Neural cell (in vitro differentiated cells): ENCODE data around the gene GALNT2.

Experiments used
- EP300 ChIP-seq: fragments of 450-650 bp; conservative IDR thresholded peaks from 2 replicates; pipeline ENCODE4 v1.6.1; 2014; ENCODE audit warnings: antibody characterized with exemption, mild to moderate bottlenecking, moderate library complexity; ENCODE audit not compliant: poor library complexity, severe bottlenecking
- EZH2 ChIP-seq: fragments of 200-600, 300-800 bp; shearing (Covaris generic), sonication (generic); IDR thresholded peaks from 2 replicates; pipeline ENCODE4 v1.6.1; 2014; ENCODE audit warnings: antibody characterized with exemption, low read length, borderline replicate concordance, mild to moderate bottlenecking; ENCODE audit not compliant: insufficient read depth, poor library complexity, severe bottlenecking
- POLR2AphosphoS5 ChIP-seq: IDR thresholded peaks from 2 replicates; pipeline ENCODE4 v1.6.1; 2012
- RAD21 ChIP-seq: fragments of 450-650 bp; conservative IDR thresholded peaks from 2 replicates; pipeline ENCODE4 v1.6.1; 2014; ENCODE audit warnings: antibody characterized with exemption, mild to moderate bottlenecking, moderate library complexity
- TAF1 ChIP-seq: IDR thresholded peaks from 2 replicates; pipeline ENCODE4 v1.6.1; 2012; ENCODE audit warnings: low read depth
- TF ChIP-seq, protein P1 (sequence below): fragments of 450-650 bp; IDR thresholded peaks from 2 replicates; pipeline ENCODE4 v1.5.1; 2014; ENCODE audit warnings: antibody characterized with exemption, mild to moderate bottlenecking, moderate library complexity; ENCODE audit not compliant: poor library complexity, severe bottlenecking
- TF ChIP-seq, protein P2 (sequence below): IDR thresholded peaks from 2 replicates; pipeline ENCODE4 v1.6.1; 2012; ENCODE audit warnings: borderline replicate concordance

DNA sequence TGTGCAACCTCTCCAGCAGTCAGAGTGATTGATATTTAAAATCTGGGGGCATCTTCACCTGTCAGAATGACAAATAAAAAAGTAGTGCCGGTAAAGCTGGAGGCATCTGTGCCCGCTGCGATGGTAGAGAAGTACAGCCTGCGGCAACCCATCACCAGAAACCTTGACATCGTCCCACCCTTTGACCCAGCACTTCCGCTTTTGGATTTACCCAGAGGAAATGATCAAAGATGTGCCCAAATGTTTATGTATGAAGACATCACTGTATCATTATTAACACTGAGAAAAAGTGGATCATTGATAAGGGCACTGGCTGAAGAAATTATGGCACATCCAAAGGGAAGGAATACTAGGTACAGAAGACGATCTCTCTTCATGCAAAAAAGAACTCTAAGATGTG is 263.1 kb downstream of the GALNT2 start:
- TF ChIP-seq EZH2 (no peak), POLR2AphosphoS5 (no peak), EP300 (no peak), TAF1 (no peak), RAD21 (no peak)
- TF ChIP-seq, protein P1, sequence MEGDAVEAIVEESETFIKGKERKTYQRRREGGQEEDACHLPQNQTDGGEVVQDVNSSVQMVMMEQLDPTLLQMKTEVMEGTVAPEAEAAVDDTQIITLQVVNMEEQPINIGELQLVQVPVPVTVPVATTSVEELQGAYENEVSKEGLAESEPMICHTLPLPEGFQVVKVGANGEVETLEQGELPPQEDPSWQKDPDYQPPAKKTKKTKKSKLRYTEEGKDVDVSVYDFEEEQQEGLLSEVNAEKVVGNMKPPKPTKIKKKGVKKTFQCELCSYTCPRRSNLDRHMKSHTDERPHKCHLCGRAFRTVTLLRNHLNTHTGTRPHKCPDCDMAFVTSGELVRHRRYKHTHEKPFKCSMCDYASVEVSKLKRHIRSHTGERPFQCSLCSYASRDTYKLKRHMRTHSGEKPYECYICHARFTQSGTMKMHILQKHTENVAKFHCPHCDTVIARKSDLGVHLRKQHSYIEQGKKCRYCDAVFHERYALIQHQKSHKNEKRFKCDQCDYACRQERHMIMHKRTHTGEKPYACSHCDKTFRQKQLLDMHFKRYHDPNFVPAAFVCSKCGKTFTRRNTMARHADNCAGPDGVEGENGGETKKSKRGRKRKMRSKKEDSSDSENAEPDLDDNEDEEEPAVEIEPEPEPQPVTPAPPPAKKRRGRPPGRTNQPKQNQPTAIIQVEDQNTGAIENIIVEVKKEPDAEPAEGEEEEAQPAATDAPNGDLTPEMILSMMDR = no peak
- TF ChIP-seq, protein P2, sequence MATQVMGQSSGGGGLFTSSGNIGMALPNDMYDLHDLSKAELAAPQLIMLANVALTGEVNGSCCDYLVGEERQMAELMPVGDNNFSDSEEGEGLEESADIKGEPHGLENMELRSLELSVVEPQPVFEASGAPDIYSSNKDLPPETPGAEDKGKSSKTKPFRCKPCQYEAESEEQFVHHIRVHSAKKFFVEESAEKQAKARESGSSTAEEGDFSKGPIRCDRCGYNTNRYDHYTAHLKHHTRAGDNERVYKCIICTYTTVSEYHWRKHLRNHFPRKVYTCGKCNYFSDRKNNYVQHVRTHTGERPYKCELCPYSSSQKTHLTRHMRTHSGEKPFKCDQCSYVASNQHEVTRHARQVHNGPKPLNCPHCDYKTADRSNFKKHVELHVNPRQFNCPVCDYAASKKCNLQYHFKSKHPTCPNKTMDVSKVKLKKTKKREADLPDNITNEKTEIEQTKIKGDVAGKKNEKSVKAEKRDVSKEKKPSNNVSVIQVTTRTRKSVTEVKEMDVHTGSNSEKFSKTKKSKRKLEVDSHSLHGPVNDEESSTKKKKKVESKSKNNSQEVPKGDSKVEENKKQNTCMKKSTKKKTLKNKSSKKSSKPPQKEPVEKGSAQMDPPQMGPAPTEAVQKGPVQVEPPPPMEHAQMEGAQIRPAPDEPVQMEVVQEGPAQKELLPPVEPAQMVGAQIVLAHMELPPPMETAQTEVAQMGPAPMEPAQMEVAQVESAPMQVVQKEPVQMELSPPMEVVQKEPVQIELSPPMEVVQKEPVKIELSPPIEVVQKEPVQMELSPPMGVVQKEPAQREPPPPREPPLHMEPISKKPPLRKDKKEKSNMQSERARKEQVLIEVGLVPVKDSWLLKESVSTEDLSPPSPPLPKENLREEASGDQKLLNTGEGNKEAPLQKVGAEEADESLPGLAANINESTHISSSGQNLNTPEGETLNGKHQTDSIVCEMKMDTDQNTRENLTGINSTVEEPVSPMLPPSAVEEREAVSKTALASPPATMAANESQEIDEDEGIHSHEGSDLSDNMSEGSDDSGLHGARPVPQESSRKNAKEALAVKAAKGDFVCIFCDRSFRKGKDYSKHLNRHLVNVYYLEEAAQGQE = no peak
